Upper lobe of left lung (tissue), 4 donors: ENCODE results near the gene ANKRD28.

ENCODE experiments used
- CTCF ChIP-seq, 6 experiments: fragments of 450-650 bp in 4 of 6; fragments of 200-600 bp in 2 of 6; sonication (generic) in 2 of 6; IDR thresholded peaks; one replicate each; pipeline ENCODE4 v1.5.1; 2016 to 2019; ENCODE audit warnings: antibody characterized with exemption in 6 of 6
- POLR2A ChIP-seq, 4 donors: fragments of 450-650 bp; IDR thresholded peaks; one replicate each; pipeline ENCODE4 v1.5.1; 2016 to 2017; ENCODE audit warnings: antibody characterized with exemption in 4 of 4, mild to moderate bottlenecking in 2 of 4
- POLR2AphosphoS5 ChIP-seq, 2 donors: sonication (generic); formaldehyde crosslinking; IDR thresholded peaks; one replicate each; pipeline ENCODE4 v1.5.1; 2017; ENCODE audit warnings: antibody characterized with exemption in 2 of 2

GRCh38 chr3:15635121-15635661, 162.6 kb downstream of the ANKRD28 start:
- no peak for TF ChIP-seq CTCF (IDR thresholded peaks at IDR 0.05)
- TF ChIP-seq POLR2A (IDR thresholded peaks at IDR 0.05): no peak
- TF ChIP-seq POLR2AphosphoS5 (IDR thresholded peaks at IDR 0.05): no peak
